SK-N-SH (cell line): Measurements from ENCODE around the gene FCAMR. TPM values are rescaled to one million over a fixed set of nuclear protein-coding genes. Genes with fewer than 3 reads are reported as not detected.

ENCODE experiments used
- CTCF ChIA-PET: fragments of 300-600, 350-600 bp; formaldehyde crosslinking; extraction: SDS; loops from one replicate; lab custom pipeline; 2021; lab: Yijun Ruan, JAX
- POLR2A ChIA-PET: fragments of 350-600 bp; sonication (Branson Sonifier 250); formaldehyde crosslinking; extraction: SDS; loops from one replicate; lab custom pipeline; 2020; ENCODE audit warnings: antibody characterized with exemption, inconsistent platforms; lab: Yijun Ruan, JAX
- DNase-seq: peaks from one replicate; pipeline ENCODE4 v3.0.0; 2012
- H2AFZ ChIP-seq: fragments of 200-600 bp; sonication (generic); 2 replicates; pipeline ENCODE4 v1.8.1; 2016; ENCODE audit warnings: antibody characterized with exemption, mild to moderate bottlenecking, low read depth
- H3F3A ChIP-seq: fragments of 200-600 bp; sonication (generic); replicated peaks from 2 replicates; pipeline ENCODE3; 2016; ENCODE audit warnings: antibody characterized with exemption, mild to moderate bottlenecking; ENCODE audit not compliant: insufficient read depth
- H3K27ac ChIP-seq, 2 experiments: fragments of 200-500 bp in 1 of 2; fragments of 200-600 bp in 1 of 2; sonication (Bioruptor generic) in 1 of 2; sonication (generic), shearing (Covaris generic) in 1 of 2; 2 replicates each; pipeline versions ENCODE4 v1.5.1 to v1.6.1; 2014 to 2016; ENCODE audit warnings: low read depth in 2 of 2, inconsistent platforms in 1 of 2, low read length in 1 of 2, mild to moderate bottlenecking in 1 of 2, mixed read lengths in 1 of 2
- H3K27me3 ChIP-seq: fragments of 200-600 bp; sonication (generic), shearing (Covaris generic); 2 replicates; pipeline ENCODE4 v1.6.1; 2016; ENCODE audit warnings: mixed run types; ENCODE audit not compliant: insufficient read depth
- H3K36me3 ChIP-seq, 2 experiments: fragments of 200-500 bp in 1 of 2; fragments of 200-600 bp in 1 of 2; sonication (Bioruptor generic) in 1 of 2; sonication (generic) in 1 of 2; replicated peaks in 1 of 2; 2 replicates each; pipeline versions ENCODE3 to v1.5.1; 2014 to 2016; ENCODE audit warnings: low read length in 1 of 2, mild to moderate bottlenecking in 1 of 2; ENCODE audit not compliant: insufficient read depth in 2 of 2, control insufficient read depth in 1 of 2
- H3K4me1 ChIP-seq, 2 experiments: fragments of 200-500 bp in 1 of 2; fragments of 200-600 bp in 1 of 2; sonication (Bioruptor generic) in 1 of 2; sonication (generic), shearing (Covaris generic) in 1 of 2; 2 replicates each; pipeline versions ENCODE4 v1.5.1 to v1.6.1; 2014 to 2016; ENCODE audit warnings: low read depth in 1 of 2, low read length in 1 of 2, mixed run types in 1 of 2; ENCODE audit not compliant: insufficient read depth in 2 of 2, control insufficient read depth in 1 of 2
- H3K4me2 ChIP-seq: fragments of 200-600 bp; sonication (generic), shearing (Covaris generic); 2 replicates; pipeline ENCODE4 v1.6.1; 2017; ENCODE audit warnings: mixed run types
- H3K4me3 ChIP-seq, 2 experiments: fragments of 200-500 bp in 1 of 2; fragments of 200-600 bp in 1 of 2; sonication (Bioruptor generic) in 1 of 2; sonication (generic), shearing (Covaris generic) in 1 of 2; 2 replicates each; pipeline versions ENCODE4 v1.5.1 to v1.8.1; 2014 to 2016; ENCODE audit warnings: low read depth in 2 of 2, inconsistent platforms in 1 of 2, low read length in 1 of 2, mild to moderate bottlenecking in 1 of 2, mixed read lengths in 1 of 2, moderate library complexity in 1 of 2
- H3K79me2 ChIP-seq: fragments of 200-600 bp; sonication (generic); 2 replicates; pipeline ENCODE4 v1.8.1; 2017; ENCODE audit warnings: mild to moderate bottlenecking; ENCODE audit not compliant: insufficient read depth
- H3K9ac ChIP-seq: fragments of 200-600 bp; sonication (generic); 2 replicates; pipeline ENCODE4 v1.6.1; 2017; ENCODE audit warnings: mixed run types
- H3K9me2 ChIP-seq: fragments of 200-600 bp; sonication (generic); 2 replicates; pipeline ENCODE4 v1.6.1; 2017; ENCODE audit warnings: mixed run types
- H3K9me3 ChIP-seq: fragments of 200-600 bp; sonication (generic); 2 replicates; pipeline ENCODE4 v1.6.1; 2017; ENCODE audit warnings: mixed run types, mild to moderate bottlenecking, moderate library complexity
- H4K20me1 ChIP-seq: fragments of 200-600 bp; sonication (generic); 2 replicates; pipeline ENCODE4 v1.6.1; 2017; ENCODE audit warnings: mild to moderate bottlenecking, mixed run types; ENCODE audit not compliant: insufficient read depth
- MEF2A ChIP-seq: IDR thresholded peaks from 2 replicates; pipeline ENCODE4 v1.4.0; 2012; ENCODE audit warnings: low read depth, borderline replicate concordance
- PBX3 ChIP-seq: IDR thresholded peaks from 2 replicates; pipeline ENCODE4; 2012
- RCOR1 ChIP-seq: fragments of 150-350 bp; IDR thresholded peaks from 2 replicates; pipeline ENCODE4 v1.6.1; 2017; ENCODE audit warnings: antibody characterized with exemption, low read length
- RXRA ChIP-seq: IDR thresholded peaks from 2 replicates; pipeline ENCODE4 v1.4.0; 2012; ENCODE audit warnings: low read depth, mild to moderate bottlenecking, borderline replicate concordance
- SIN3A ChIP-seq: IDR thresholded peaks from 2 replicates; pipeline ENCODE4 v1.6.1; 2012; ENCODE audit warnings: low read depth, mild to moderate bottlenecking, low read length, moderate library complexity, borderline replicate concordance
- TAF1 ChIP-seq: IDR thresholded peaks from 2 replicates; pipeline ENCODE4 v1.6.1; 2012; ENCODE audit warnings: low read depth, mild to moderate bottlenecking, low read length, moderate library complexity, borderline replicate concordance
- TCF12 ChIP-seq: IDR thresholded peaks from 2 replicates; pipeline ENCODE4 v1.4.0; 2012
- TEAD4 ChIP-seq: IDR thresholded peaks from 2 replicates; pipeline ENCODE4 v1.4.0; 2012; ENCODE audit warnings: mild to moderate bottlenecking, borderline replicate concordance; ENCODE audit not compliant: insufficient read depth
- YY1 ChIP-seq: IDR thresholded peaks from 2 replicates; pipeline ENCODE4 v1.4.0; 2012; ENCODE audit warnings: low read depth, mild to moderate bottlenecking
- WGBS: methylation state at CpG from one replicate; pipeline ENCODE4 v1.1.6; 2017; ENCODE audit warnings: low lambda C conversion rate; 5-methylcytosine and 5-hydroxymethylcytosine counted together
- polyA plus RNA-seq, 3 experiments: library from polyadenylated mRNA; depleted of rRNA; stranded (reverse); fragments of >200 nt; gene quantifications; 2 replicates each; pipeline ENCODE4 v1.2.3, GENCODE V29; 2012

FCAMR gene
- polyA plus RNA-seq, 1 of the 3 experiments (the other 2 are of a cell fraction), result not detected

DNA sequence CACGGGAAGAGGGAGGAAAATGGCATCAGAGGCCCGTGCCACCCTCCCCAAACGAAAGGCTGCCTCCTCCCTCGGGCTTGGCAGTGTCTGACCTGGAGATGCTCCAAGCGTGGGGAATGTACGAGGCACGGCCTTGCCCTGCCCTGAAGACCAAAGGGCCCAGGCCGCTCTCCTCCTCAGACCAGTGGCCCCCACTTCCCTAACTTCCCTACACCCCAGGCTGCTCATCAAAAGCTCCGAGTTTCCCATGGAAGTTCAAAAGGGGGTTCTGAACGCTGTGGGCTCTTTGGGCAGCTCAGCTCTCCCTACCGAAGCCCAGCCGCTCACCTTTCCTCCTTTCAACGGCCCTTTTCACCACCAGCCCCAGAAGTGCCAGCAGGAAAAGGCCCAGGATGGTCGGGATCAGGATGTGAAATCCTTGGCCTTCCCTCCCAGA is 60.4 kb downstream of the FCAMR start:
- Histone ChIP-seq H3K4me1 (peaks cover 0 to 10% of the 10 kb centered on the region in 2 experiments; a peak in 1 of 4 replicates), H3K9me3 (no peaks in the 10 kb centered on the region), H3F3A (no peaks in the 10 kb centered on the region), H3K4me2 (peak overlapping the region; percentile 84), H3K4me3 (peak overlapping the region; percentile 45 to 53), H3K27ac (no peak overlapping the region), H3K79me2 (no peaks in the 10 kb centered on the region), H3K9ac (no peak overlapping the region), H2AFZ (no peak overlapping the region; the same call in 1 of the 2 replicates), H3K27me3 (peaks cover 23% of the 10 kb centered on the region; the same call in 1 of the 2 replicates), H3K36me3 (no peaks in the 10 kb centered on the region), H3K9me2 (no peaks in the 10 kb centered on the region), H4K20me1 (no peaks in the 10 kb centered on the region)
- POLR2A ChIA-PET, result no interaction called here
- no peak for TF ChIP-seq TEAD4
- TF ChIP-seq TCF12, result no peak
- no peak for TF ChIP-seq RCOR1
- no peak for TF ChIP-seq MEF2A
- TF ChIP-seq YY1, result no peak
- TF ChIP-seq TAF1, result no peak
- TF ChIP-seq SIN3A, result no peak
- DNase-seq, result no peak
- WGBS, result 72% methylated on average over 9 of the region's 14 CpGs
- CTCF ChIA-PET, result interaction anchor here (0.6 to 7.8 kb wide), 25 partner anchors 9 to 430 kb away, joined by 3 to 83 read pairs (median 4); partner anchors contain the start of genes EIF2D and FCMR

DNA sequence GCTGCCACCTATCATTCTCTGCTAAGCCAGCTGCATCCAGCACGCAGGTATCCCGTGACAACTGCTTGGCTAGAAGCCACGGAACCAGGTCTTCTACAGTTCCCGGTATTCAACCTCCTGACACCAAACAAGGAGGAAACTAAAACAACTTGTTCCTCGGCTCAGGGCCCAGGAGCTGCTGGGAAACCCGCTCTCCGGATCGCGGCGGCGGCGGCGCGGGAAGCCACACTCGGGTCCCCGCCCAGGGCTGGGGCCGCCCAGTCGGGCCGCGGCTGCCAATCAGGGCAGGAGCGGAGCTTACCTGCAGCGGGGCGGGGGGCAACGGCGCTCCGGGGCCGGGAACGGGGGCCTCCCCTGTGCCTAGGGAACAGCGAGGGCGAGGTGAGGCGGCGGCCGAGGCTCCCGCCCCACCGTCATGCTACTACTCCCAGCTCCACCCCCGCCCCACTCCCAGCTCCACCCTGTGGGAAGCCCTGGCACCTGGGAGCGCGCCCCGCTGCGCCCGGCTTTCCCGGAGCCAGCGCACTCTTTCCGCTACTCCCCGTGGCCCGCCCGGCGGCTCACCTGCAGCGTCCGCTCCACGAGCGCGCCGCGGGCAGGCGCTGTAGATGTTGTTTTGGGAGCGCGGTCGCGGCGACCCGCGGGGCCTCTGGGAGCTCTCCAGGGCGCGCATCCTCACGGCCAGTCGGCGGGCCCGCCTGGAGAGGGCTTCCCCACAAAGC is 60.9 kb downstream of the FCAMR start:
- H3K9me2 ChIP-seq, result no peaks in the 10 kb centered on the region
- H2AFZ ChIP-seq, result peak overlapping the region; percentile 47; the same call in 1 of the 2 replicates
- H3K27me3 ChIP-seq, result peaks cover 17% of the 10 kb centered on the region; the same call in 1 of the 2 replicates
- H3F3A ChIP-seq, result no peaks in the 10 kb centered on the region
- TF ChIP-seq PBX3 (0 out of 2 replicates have a peak, but pooled peaks have one; percentile 23), RXRA (no peak)
- H3K27ac ChIP-seq, result no peak overlapping the region
- WGBS, result 2% methylated on average over 14 of the region's 69 CpGs
- H3K4me2 ChIP-seq, result peak overlapping the region; percentile 84
- H3K79me2 ChIP-seq, result no peaks in the 10 kb centered on the region
- peak overlapping the region; percentile 45 to 53 for H3K4me3 ChIP-seq
- peaks cover 0 to 10% of the 10 kb centered on the region in 2 experiments; a peak in 1 of 4 replicates for H3K4me1 ChIP-seq
- no peaks in the 10 kb centered on the region for H3K36me3 ChIP-seq
- H3K9ac ChIP-seq, result no peak overlapping the region
- no peaks in the 10 kb centered on the region for H4K20me1 ChIP-seq
- ChIA-PET CTCF (interaction anchor here (0.6 to 7.8 kb wide), 29 partner anchors 9 to 430 kb away, joined by 3 to 83 read pairs (median 4); partner anchors contain the start of genes DYRK3, EIF2D, FCMR and IL24), POLR2A (interaction anchor here (1.0 kb wide), 1 partner anchor 274 kb away, joined by 3 read pairs; the partner anchor contains the start of gene DYRK3)
- DNase-seq, result peak; percentile 82
- no peaks in the 10 kb centered on the region for H3K9me3 ChIP-seq
